HG02623 (cell line): ENCODE results near the gene TLCD2.
"Not testable (repeated sequence)": the region's sequence is repeated elsewhere in the genome, so short reads cannot be mapped to it uniquely, and the experiment has no call there.

Experiments
- ATAC-seq: cut with Tn5 transposase; IDR thresholded peaks from one replicate; pipeline ENCODE4 v1.9.1; 2021; ENCODE audit warnings: moderate library complexity; ENCODE audit not compliant: unreplicated experiment

Gene TLCD2

GRCh38 chr17:1718362-1719165 is 8.4 kb upstream of the TLCD2 start:
- no peak for ATAC-seq

GRCh38 chr17:1716912-1717695 is 6.9 kb upstream of the TLCD2 start:
- ATAC-seq: peak; percentile 38

GRCh38 chr17:1716076-1716911 is 6.1 kb upstream of the TLCD2 start:
- ATAC-seq: peak; percentile 66

- ATAC-seq: no peak
Observed at GRCh38 chr17:1715803-1716075, 5.6 kb upstream of the TLCD2 start.

GRCh38 chr17:1714980-1715802 is 5.0 kb upstream of the TLCD2 start:
- ATAC-seq: no peak

GRCh38 chr17:1714427-1714979 is 4.3 kb upstream of the TLCD2 start:
- ATAC-seq: no peak

GRCh38 chr17:1713878-1714426 is 3.8 kb upstream of the TLCD2 start:
- ATAC-seq: no peak

- no peak for ATAC-seq
Observed at GRCh38 chr17:1713160-1713877, 3.1 kb upstream of the TLCD2 start.

GRCh38 chr17:1712271-1712670 is 2.1 kb upstream of the TLCD2 start:
- ATAC-seq: no peak

- no peak for ATAC-seq
Observed at GRCh38 chr17:1711804-1712203, 1.6 kb upstream of the TLCD2 start.

- ATAC-seq: no peak
Observed at GRCh38 chr17:1710807-1711553, 803 bp upstream of the TLCD2 start.

GRCh38 chr17:1709403-1709951 is 700 bp downstream of the TLCD2 start:
- no peak for ATAC-seq

- ATAC-seq: not testable (repeated sequence)
Observed at GRCh38 chr17:1708791-1709346, 1.3 kb downstream of the TLCD2 start.

GRCh38 chr17:1707107-1707506 is 3.1 kb downstream of the TLCD2 start:
- no peak for ATAC-seq

GRCh38 chr17:1705004-1705403 is 5.2 kb downstream of the TLCD2 start:
- no peak for ATAC-seq

GRCh38 chr17:1703063-1703462 is 7.1 kb downstream of the TLCD2 start:
- ATAC-seq: no peak

- not testable (repeated sequence) for ATAC-seq
Observed at GRCh38 chr17:1699891-1700290, 10.3 kb downstream of the TLCD2 start.

- no peak for ATAC-seq
Observed at GRCh38 chr17:1697681-1698080, 12.5 kb downstream of the TLCD2 start.
